T47D (cell line): ENCODE measurements around the gene TP53I11.

ENCODE experiments used
- DNase-seq, 2 experiments: peaks; one replicate each; pipeline versions ENCODE4 v3.0.0 to v3.0.0-alpha.2; 2011 to 2012; ENCODE audit warnings: low read depth in 1 of 2, low spot score in 1 of 2
- JUND ChIP-seq: IDR thresholded peaks from 2 replicates; pipeline ENCODE4 v1.6.1; 2012; ENCODE audit warnings: low read depth
- in situ Hi-C: cut with HindIII; loops from 2 replicates; pipeline ENCODE4 v1.10.0; 2016; ENCODE audit warnings: low sequenced_read_pairs, low pct_unique_long_range_greater_than_20kb

TP53I11 gene

DNA sequence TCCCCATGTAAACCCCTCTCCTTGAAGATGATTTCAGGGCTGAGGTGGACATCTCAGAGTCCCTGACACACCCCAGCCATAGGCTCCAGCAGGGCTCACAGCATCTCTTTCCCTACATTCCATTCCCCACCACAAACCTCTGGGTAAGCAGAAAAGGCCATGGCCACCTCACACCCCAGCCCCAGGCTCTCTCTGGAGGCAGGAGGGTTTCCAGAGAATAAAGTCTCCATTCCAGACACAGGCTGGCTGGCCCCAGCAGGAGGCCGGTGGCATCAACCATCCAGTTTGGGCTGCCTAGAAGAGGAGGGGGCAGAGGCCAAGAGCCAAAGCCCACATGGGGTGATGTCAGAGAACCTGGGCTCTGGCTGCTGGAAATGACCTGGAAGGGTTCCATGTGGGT, 61.4 kb downstream of the TP53I11 start:
- in situ Hi-C loops = no loop called here
- no peak for DNase-seq
- TF ChIP-seq JUND = no peak

DNA sequence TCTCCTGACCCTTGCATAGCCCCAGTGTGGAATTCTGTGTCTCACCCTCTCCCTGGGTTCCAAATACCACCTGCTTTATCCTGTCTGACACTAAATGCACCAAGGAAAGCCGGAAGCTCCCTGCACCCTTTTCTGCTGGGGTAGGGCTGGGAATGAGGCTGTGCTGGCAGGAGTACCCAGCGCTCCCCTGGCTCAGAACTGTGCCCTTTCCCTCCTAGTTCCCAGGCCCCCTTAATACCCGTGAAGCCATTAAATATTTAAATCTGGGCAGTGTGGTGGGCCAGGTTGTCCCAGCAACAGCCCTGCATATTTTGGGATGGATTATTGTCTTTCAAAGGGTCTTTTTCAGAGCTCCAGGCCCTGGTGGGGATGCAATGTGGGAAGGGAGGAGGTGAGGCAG, 63.0 kb downstream of the TP53I11 start:
- no peak for TF ChIP-seq JUND
- DNase-seq = no peak
- in situ Hi-C loops = no loop called here

DNA sequence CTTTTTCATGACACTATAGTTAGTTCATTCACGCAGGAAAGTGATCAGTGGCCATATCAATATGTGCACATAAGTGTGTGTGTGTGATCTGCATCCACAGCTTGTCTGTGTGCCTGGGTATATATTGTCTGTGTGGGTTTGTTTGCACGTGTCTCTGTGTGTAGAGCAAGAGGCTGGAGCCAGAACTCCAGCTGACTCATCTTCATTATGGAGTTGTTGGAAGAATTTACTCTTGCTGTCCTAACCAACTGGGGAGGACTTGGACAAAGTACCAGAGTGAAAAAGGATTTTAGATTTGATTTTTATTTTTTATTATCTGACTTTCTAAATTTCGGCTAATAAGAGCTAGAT, 63.9 kb downstream of the TP53I11 start:
- in situ Hi-C loops = no loop called here

DNA sequence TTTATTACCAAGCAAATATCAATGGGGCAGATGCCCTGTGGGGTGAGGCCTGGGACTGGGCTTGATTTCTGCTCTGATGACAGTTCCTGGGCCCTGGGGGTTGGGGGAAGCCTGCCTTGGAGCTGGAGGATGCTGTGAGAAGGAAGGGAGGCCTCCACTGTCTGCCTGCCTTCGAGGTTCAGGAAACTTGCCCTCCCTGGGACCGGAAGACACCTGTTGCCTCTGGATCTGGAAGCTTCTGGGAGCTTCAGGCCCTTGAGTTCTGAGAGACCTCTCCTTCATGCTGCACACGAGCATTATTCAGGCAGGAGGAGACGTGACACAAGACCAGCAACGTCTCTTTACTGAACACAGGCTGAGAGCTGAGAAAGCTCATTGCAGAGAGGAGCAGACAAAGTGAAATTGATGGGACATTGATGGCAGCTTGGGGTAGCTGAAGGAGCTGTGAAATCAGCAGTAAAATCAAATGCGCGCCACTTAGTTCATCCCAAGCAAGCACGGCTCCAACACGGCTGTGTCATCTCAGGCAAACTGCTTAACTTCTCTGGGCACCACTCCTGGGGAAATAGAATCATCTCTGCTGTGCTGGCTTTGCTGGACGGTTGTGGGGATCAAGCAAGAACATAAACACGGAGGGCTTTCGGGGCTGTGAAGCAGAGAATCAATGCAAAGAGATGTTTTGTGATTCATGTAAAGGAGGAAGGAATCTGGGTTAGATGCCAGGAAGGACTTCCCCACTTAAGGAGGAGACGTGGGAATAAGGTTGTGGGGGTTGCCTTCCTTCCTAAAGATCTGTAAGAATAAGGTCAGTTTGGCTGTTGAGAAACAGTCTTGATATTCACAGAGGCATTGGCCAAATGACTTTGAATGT, 64.5 kb downstream of the TP53I11 start:
- in situ Hi-C loops = no loop called here

More for the DNA sequence above, 63.9 kb downstream of the TP53I11 start:
- no peak for DNase-seq
- no peak for TF ChIP-seq JUND

DNA sequence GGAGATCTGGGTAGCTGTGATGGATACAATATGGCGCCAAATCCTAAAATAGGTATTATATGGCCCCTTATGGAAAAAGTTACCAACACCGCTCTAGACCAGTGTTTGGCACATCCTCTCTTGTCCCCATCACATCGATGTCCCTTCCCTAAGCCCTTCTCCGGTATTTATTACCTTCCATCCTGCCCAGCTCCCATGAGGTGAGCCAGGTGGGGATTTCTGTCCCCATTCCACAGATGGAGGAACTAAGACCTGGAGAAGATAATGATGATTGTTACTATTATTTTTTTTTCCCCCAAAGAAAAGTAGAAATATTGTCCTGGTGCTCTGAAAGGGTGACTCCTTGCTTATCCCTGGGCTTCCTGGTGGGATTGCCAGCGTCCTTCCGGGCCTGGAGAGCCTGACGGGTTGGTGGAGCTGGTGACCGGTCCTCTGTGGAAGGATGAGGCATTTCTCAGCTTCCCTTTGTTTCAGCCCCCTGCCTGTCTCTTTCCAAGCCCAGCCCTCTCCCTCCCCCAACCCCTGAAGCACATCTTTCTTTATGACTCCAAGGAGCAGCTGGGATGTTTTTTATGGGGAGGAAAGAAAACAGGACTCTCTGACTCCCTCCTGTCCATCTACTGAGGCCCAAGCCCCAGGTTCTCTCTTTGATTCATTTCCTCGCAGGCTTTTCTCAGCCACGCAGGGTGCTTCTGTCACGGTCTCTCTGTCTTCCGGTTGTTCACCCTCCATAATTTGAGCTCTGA, 65.4 kb downstream of the TP53I11 start:
- DNase-seq = no peak
- in situ Hi-C loops = no loop called here
- TF ChIP-seq JUND = no peak

More for the DNA sequence above, 64.5 kb downstream of the TP53I11 start:
- DNase-seq = no peak
- TF ChIP-seq JUND = no peak

DNA sequence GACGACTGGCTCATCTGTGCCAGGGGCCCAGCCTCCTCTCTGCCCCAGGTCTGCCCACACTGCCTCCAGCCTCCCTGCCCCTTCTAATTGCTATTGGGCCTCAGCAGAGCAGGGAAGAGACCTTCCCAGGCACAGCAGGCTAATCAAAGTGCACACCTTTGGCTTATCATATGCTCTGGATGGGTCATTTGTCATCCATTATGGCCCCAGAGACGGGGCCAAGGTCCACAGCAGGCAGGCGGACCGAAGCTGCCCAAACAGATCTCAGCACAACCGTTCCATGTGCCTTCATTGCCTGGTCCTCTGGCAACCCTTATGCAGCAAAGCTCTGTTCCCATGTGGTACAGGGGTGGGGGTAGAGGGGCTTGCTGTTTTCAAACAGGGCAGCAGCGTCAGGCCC, 66.6 kb downstream of the TP53I11 start:
- in situ Hi-C loops = no loop called here
- DNase-seq = no peak
- TF ChIP-seq JUND = no peak

DNA sequence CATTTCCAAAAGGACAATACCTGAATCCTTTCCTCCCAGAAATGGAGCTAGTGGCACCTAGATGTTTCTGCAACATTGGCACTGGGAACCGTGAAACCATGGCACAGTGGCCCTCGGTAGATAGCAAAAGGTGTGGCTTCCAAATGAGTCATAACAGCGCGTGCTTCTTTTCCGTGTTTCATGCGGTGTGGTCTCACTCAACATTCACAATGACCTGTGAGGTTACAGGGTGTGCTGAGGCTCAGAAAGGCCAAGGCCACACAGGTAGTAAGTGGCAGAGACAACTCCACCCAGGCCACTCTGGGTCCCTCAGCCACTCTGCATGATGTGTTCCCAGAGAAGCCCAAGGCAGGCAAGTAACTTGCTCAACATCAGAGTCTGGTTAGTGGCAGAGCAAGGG, 67.4 kb downstream of the TP53I11 start:
- in situ Hi-C loops = no loop called here
- DNase-seq = no peak
- no peak for TF ChIP-seq JUND
